Stomach (tissue), 9 donors: ENCODE measurements around the gene CHST1. TPM values are rescaled to one million over a fixed set of nuclear protein-coding genes. Genes with fewer than 3 reads are reported as not detected.

Source experiments
- DNase-seq, 2 donors: peaks; one replicate each; pipeline versions ENCODE4 v3.0.0 to v3.0.0-alpha.2; 2013 to 2019
- H3K27ac ChIP-seq, 5 donors: fragments of 200-600 bp in 4 of 5; sonication (generic) in 4 of 5; one replicate each; pipeline ENCODE4 v1.5.1; 2013 to 2019; ENCODE audit warnings: mild to moderate bottlenecking in 1 of 5, moderate library complexity in 1 of 5
- H3K27me3 ChIP-seq, 3 donors: fragments of 200-600 bp; sonication (generic); one replicate each; pipeline ENCODE4 v1.5.1; 2017 to 2019; ENCODE audit warnings: mixed run types in 1 of 3
- H3K36me3 ChIP-seq, 4 donors: fragments of 200-600 bp; sonication (generic); 1 replicate in 3 of 4; 2 replicates in 1 of 4; pipeline ENCODE4 v1.5.1; 2016 to 2019
- H3K4me1 ChIP-seq, 4 donors: fragments of 200-600 bp; sonication (generic); one replicate each; pipeline ENCODE4 v1.5.1; 2016 to 2019
- H3K4me3 ChIP-seq, 4 donors: fragments of 200-600 bp; sonication (generic) in 3 of 4; one replicate each; pipeline ENCODE4 v1.5.1; 2016 to 2019; ENCODE audit warnings: mild to moderate bottlenecking in 1 of 4
- H3K9me3 ChIP-seq, 4 donors: fragments of 200-600 bp; sonication (generic); one replicate each; pipeline ENCODE4 v1.5.1; 2016 to 2019
- EP300 ChIP-seq: sonication (generic); formaldehyde crosslinking; IDR thresholded peaks from one replicate; pipeline ENCODE4 v1.6.1; 2017; ENCODE audit warnings: antibody characterized with exemption
- POLR2A ChIP-seq, 4 donors: fragments of 450-650 bp; IDR thresholded peaks; one replicate each; pipeline ENCODE4 v1.6.1; 2016; ENCODE audit warnings: antibody characterized with exemption in 4 of 4, control low read depth in 2 of 4, mild to moderate bottlenecking in 1 of 4, moderate library complexity in 1 of 4
- POLR2AphosphoS5 ChIP-seq, 3 donors: sonication (generic); formaldehyde crosslinking; IDR thresholded peaks; one replicate each; pipeline ENCODE4 v1.6.1; 2016; ENCODE audit warnings: antibody characterized with exemption in 3 of 3
- WGBS, 5 donors: extraction: QIAGEN DNeasy Blood & Tissue Kit in 3 of 5; methylation state at CpG; one replicate each; pipeline versions ENCODE4 v1.1.5 to v1.1.7; 2013 to 2018; 5-methylcytosine and 5-hydroxymethylcytosine counted together
- intact Hi-C: fragments of 100-400 bp; cut with DNase I; formaldehyde crosslinking; loops from one replicate; pipeline ENCODE4 v1.15.1; 2023; ENCODE audit warnings: low total_unique reads
- polyA plus RNA-seq, 3 donors: library from polyadenylated mRNA; stranded (reverse); fragments of 200-250 nt; gene quantifications; one replicate each; pipeline ENCODE4 v1.2.3, GENCODE V29; 2013
- total RNA-seq, 5 donors: library from RNA; depleted of rRNA; stranded (reverse); fragments of >200 nt; gene quantifications; one replicate each; pipeline versions ENCODE4 v1.1.0 to v1.2.3, GENCODE V29; 2014 to 2016
- TF ChIP-seq, protein P1 (sequence below), 7 experiments: fragments of 450-650 bp in 4 of 7; fragments of 200-600 bp in 3 of 7; sonication (generic) in 3 of 7; IDR thresholded peaks; one replicate each; pipeline ENCODE4 v1.5.1; 2016 to 2019; ENCODE audit warnings: antibody characterized with exemption in 7 of 7, control low read depth in 2 of 7, mild to moderate bottlenecking in 1 of 7
- donor health status: healthy with polysubstance abuse.
- donor health status: Bipolar disorder and iron deficiency.
- donor health status: healthy.

Gene CHST1
- total and polyA plus RNA-seq, 8 donors: 0.37 to 4.9 (median 1.7) TPM; not detected in 2

DNA sequence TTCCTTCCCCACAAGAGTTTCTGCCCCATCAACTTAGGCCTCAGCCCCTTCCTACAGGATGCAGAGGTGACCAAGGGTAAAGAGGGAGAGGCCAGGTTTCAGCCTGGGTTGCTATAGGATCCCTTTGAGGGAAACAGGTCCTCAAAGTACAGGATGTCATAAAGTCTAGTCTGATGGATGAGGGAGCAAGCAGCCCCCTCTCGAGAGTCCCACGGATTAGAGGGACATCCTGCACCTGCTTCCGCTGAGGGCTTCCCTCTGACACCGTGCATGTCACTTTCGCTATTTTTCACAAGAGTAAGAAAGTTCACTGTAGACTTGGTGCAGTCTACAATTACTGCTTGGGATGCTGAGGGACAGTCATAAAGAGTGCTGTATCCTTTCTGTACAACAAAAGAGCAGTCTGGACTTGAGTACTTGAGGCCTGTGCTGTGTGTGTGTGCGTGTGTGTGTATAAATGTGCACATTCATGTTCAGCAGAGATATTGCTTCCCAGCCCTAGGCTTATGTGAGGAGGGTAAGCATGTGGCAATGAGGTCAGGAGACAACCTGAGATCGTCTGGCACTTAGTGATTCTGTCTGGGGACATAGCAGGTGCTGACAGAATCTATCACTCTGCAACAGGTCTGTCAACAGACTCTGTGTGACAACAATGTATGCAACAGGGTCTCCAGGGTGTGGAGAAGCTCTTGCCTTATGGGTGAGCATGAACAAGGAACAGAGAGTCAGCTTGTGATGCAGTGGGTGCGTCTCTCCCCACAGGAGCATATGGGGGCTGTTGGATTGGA lies 18.0 kb upstream of the CHST1 start:
- Histone ChIP-seq H3K4me3 (no peak overlapping the region), H3K4me1 (no peaks in the 10 kb centered on the region), H3K36me3 (no peaks in the 10 kb centered on the region), H3K9me3 (no peaks in the 10 kb centered on the region), H3K27ac (no peak overlapping the region), H3K27me3 (peaks cover 0 to 17% (median 2%) of the 10 kb centered on the region in 3 donors)
- 65 to 77% (median 72%) methylated on average over 8 of the region's 8 CpGs for WGBS, 5 donors
- DNase-seq: no peak
- TF ChIP-seq POLR2AphosphoS5 (IDR thresholded peaks at IDR 0.05) (no peak), EP300 (no peak), POLR2A (IDR thresholded peaks at IDR 0.05) (no peak)
- TF ChIP-seq, protein P1, sequence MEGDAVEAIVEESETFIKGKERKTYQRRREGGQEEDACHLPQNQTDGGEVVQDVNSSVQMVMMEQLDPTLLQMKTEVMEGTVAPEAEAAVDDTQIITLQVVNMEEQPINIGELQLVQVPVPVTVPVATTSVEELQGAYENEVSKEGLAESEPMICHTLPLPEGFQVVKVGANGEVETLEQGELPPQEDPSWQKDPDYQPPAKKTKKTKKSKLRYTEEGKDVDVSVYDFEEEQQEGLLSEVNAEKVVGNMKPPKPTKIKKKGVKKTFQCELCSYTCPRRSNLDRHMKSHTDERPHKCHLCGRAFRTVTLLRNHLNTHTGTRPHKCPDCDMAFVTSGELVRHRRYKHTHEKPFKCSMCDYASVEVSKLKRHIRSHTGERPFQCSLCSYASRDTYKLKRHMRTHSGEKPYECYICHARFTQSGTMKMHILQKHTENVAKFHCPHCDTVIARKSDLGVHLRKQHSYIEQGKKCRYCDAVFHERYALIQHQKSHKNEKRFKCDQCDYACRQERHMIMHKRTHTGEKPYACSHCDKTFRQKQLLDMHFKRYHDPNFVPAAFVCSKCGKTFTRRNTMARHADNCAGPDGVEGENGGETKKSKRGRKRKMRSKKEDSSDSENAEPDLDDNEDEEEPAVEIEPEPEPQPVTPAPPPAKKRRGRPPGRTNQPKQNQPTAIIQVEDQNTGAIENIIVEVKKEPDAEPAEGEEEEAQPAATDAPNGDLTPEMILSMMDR (IDR thresholded peaks at IDR 0.05): no peak
- intact Hi-C loops: no loop called here

DNA sequence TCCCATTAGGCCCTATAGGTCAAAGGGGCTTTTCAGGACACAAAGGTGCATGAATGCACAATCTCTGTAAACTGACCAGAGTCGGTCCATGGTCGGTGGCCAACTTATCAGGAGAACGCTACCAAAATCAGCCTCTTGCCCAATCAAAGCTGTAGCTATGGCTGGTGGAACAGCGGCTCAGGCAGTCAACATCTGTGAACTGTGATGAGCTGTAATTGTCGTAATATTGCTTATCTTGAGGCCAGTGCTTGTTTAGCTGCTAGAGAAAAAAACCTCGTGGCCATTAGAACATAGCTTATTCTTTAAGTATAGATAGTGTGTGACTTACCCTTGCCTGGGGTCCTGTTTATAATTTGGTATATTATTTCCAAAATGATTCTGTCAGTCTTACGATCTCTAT lies 14.4 kb upstream of the CHST1 start:
- H3K27ac ChIP-seq: no peak overlapping the region
- H3K4me3 ChIP-seq: no peak overlapping the region
- DNase-seq: no peak
- no peaks in the 10 kb centered on the region for H3K4me1 ChIP-seq
- H3K9me3 ChIP-seq: no peaks in the 10 kb centered on the region
- intact Hi-C loops: no loop called here
- H3K36me3 ChIP-seq: no peaks in the 10 kb centered on the region
- WGBS, 5 donors: 49 to 73% (median 68%) methylated on average over 7 of the region's 7 CpGs
- TF ChIP-seq POLR2A (IDR thresholded peaks at IDR 0.05) (no peak), EP300 (no peak), POLR2AphosphoS5 (IDR thresholded peaks at IDR 0.05) (no peak)
- TF ChIP-seq, protein P1 (IDR thresholded peaks at IDR 0.05): no peak
- H3K27me3 ChIP-seq: peaks cover 0 to 7% (median 2%) of the 10 kb centered on the region in 3 donors

DNA sequence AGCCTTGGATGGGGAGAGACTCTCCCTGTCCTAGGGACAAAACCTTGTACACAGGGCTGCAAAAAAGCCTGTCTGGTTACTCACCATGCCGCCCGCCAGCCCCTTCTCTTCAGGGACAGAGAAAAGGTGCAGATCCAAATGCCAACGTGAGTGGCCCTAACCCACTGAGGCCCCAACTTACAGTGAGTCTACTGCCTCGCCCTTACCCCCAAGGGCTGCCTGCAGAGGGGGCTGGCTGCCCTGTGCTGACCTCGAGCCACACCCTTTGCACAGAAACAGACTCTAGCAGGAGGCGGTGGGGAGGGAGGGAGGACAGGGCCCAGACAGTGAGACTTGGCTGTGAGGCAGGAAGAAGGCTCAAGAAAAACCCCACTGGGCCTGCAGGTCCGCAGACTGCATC lies 13.6 kb upstream of the CHST1 start:
- Histone ChIP-seq H3K4me1 (no peaks in the 10 kb centered on the region), H3K36me3 (no peaks in the 10 kb centered on the region), H3K27me3 (no peaks in the 10 kb centered on the region), H3K9me3 (no peaks in the 10 kb centered on the region), H3K27ac (no peak overlapping the region), H3K4me3 (no peak overlapping the region)
- intact Hi-C loops: no loop called here
- TF ChIP-seq, protein P1 (IDR thresholded peaks at IDR 0.05): no peak
- TF ChIP-seq POLR2A (IDR thresholded peaks at IDR 0.05) (no peak), EP300 (no peak), POLR2AphosphoS5 (IDR thresholded peaks at IDR 0.05) (no peak)
- DNase-seq: no peak
- 53 to 72% (median 61%) methylated on average over 5 to 7 of the region's 7 CpGs for WGBS, 5 donors

DNA sequence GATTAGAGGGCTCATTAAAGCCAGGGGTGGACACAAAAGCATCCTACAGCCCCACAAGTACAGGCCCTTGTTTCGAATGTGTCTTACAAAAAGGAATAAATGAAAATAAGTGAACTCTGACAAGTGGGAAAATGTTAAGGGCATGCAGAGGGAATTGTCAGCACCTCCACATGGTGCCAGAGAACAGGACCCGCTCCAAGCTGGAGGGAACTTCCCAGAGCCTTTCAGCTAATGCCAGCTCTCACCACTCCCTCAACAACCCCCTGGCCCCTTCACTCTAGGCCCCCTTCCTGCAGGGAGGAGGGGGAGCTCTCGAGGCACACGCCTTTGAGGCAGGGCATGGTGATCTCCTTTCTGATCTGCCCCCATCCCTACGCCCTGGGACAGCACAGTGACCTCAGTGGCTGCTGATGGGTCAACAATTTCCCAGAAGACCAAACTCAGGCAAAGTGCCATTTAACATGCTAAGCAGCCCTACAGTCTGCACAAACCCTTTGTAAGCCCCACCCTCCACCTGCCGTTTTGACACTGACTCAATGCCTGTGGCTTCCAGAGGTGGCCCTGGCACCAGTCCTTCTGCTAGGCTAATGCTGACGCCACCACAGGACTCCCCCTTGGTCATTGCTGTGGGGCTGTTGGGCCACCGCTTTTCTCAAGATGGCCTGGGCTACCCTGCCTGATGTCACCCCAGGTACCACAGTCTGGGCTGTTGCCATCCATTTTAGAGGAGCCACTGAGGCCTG lies 12.5 kb upstream of the CHST1 start:
- H3K4me3 ChIP-seq: no peak overlapping the region
- no peak overlapping the region for H3K27ac ChIP-seq
- H3K4me1 ChIP-seq: no peaks in the 10 kb centered on the region
- no peaks in the 10 kb centered on the region for H3K27me3 ChIP-seq
- 64 to 74% (median 73%) methylated on average over 8 of the region's 8 CpGs for WGBS, 5 donors
- DNase-seq: no peak
- no peaks in the 10 kb centered on the region for H3K36me3 ChIP-seq
- no peaks in the 10 kb centered on the region for H3K9me3 ChIP-seq
- TF ChIP-seq POLR2AphosphoS5 (IDR thresholded peaks at IDR 0.05) (no peak), POLR2A (IDR thresholded peaks at IDR 0.05) (no peak), EP300 (no peak)
- TF ChIP-seq, protein P1 (IDR thresholded peaks at IDR 0.05): no peak
- intact Hi-C loops: no loop called here
